ENCODE results near the gene HS3ST3B1.

- TF ChIP-seq POLR2A (IDR thresholded peaks at IDR 0.05): no peak
- TF ChIP-seq CTCF (IDR thresholded peaks at IDR 0.05): no peak
These were observed 9.7 kb downstream of the HS3ST3B1 start for GRCh38 chr17:14310605-14311004.
